OCI-LY7 (cell line): ENCODE measurements around the gene DENND1A. TPM values are rescaled to one million over a fixed set of nuclear protein-coding genes. Genes with fewer than 3 reads are reported as not detected.

Experiments used
- BruUV-seq: library from RNA; stranded (reverse); fragments of 400-500 nt; replicated peaks from 2 replicates; lab custom pipeline; 2021; lab: Mats Ljungman, UMichigan
- CTCF ChIA-PET: fragments of 300-600 bp; sonication (Branson Sonifier 250); formaldehyde crosslinking; loops from one replicate; lab custom pipeline; 2022; ENCODE audit warnings: antibody characterized with exemption; ENCODE audit not compliant: unreplicated experiment; lab: Charles Lee
- POLR2A ChIA-PET: fragments of 300-600 bp; sonication (Branson Sonifier 250); formaldehyde crosslinking; loops from one replicate; lab custom pipeline; 2022; ENCODE audit warnings: antibody characterized with exemption; lab: Charles Lee
- DNase-seq: peaks from one replicate; pipeline ENCODE4 v3.0.0-alpha.2; 2015; ENCODE audit warnings: low spot score
- H2AFZ ChIP-seq: fragments of 200-600 bp; sonication (generic), shearing (Covaris generic); 2 replicates; pipeline ENCODE4 v1.6.1; 2014; ENCODE audit warnings: mild to moderate bottlenecking, antibody characterized with exemption, low read length, moderate library complexity
- H3K27ac ChIP-seq: fragments of 200-600 bp; sonication (generic); 2 replicates; pipeline ENCODE4 v1.5.1; 2014; ENCODE audit warnings: mixed run types, low read depth, mild to moderate bottlenecking, moderate library complexity, low read length, inconsistent platforms; ENCODE audit not compliant: poor library complexity, severe bottlenecking
- H3K36me3 ChIP-seq: fragments of 200-600 bp; sonication (generic); 2 replicates; pipeline ENCODE4 v1.6.1; 2014; ENCODE audit warnings: mild to moderate bottlenecking, antibody characterized with exemption, low read length, moderate library complexity, mixed read lengths; ENCODE audit not compliant: insufficient read depth
- H3K4me1 ChIP-seq: fragments of 200-600 bp; sonication (generic); 2 replicates; pipeline ENCODE4 v1.5.1; 2014; ENCODE audit warnings: mild to moderate bottlenecking, low read length; ENCODE audit not compliant: insufficient read depth, poor library complexity, severe bottlenecking
- H3K4me2 ChIP-seq: fragments of 200-600 bp; sonication (generic); 2 replicates; pipeline ENCODE4 v1.6.1; 2014; ENCODE audit warnings: mild to moderate bottlenecking, low read length
- H3K4me3 ChIP-seq: fragments of 200-600 bp; sonication (generic); 2 replicates; pipeline ENCODE4 v1.5.1; 2014; ENCODE audit warnings: mild to moderate bottlenecking, low read depth, low read length; ENCODE audit not compliant: poor library complexity, severe bottlenecking
- H3K79me2 ChIP-seq: fragments of 200-600 bp; sonication (generic); 2 replicates; pipeline ENCODE4 v1.6.1; 2016; ENCODE audit warnings: low read depth, mild to moderate bottlenecking, low read length, moderate library complexity, mixed read lengths; ENCODE audit not compliant: insufficient read depth
- H3K9me2 ChIP-seq: fragments of 200-600 bp; sonication (generic); 2 replicates; pipeline ENCODE4 v1.6.1; 2016; ENCODE audit warnings: mild to moderate bottlenecking, low read length, mixed read lengths; ENCODE audit not compliant: insufficient read depth
- H3K9me3 ChIP-seq: fragments of 200-600 bp; sonication (generic); 2 replicates; pipeline ENCODE4 v1.6.1; 2014; ENCODE audit warnings: mild to moderate bottlenecking, mixed run types, low read length, mixed read lengths
- H4K20me1 ChIP-seq: fragments of 200-600 bp; sonication (generic); 2 replicates; pipeline ENCODE4 v1.6.1; 2014; ENCODE audit warnings: mild to moderate bottlenecking, antibody characterized with exemption, low read length, moderate library complexity, mixed read lengths; ENCODE audit not compliant: insufficient read depth
- CTCF ChIP-seq: fragments of 200-600 bp; sonication (generic); conservative IDR thresholded peaks from 2 replicates; pipeline ENCODE4 v1.5.1; 2014; ENCODE audit warnings: mild to moderate bottlenecking, antibody characterized with exemption, low read length, moderate library complexity, mixed read lengths
- EZH2phosphoT487 ChIP-seq: fragments of 200-600 bp; sonication (generic); IDR thresholded peaks from 2 replicates; pipeline ENCODE4 v1.6.1; 2018; ENCODE audit warnings: low read depth, borderline replicate concordance, mild to moderate bottlenecking, mixed run types, antibody characterized with exemption, low read length, moderate library complexity, mixed read lengths
- intact Hi-C: fragments of 100-400 bp; cut with micrococcal nuclease; formaldehyde crosslinking; loops from one replicate; pipeline ENCODE4 v1.10.0; 2022; ENCODE audit not compliant: unreplicated experiment
- total RNA-seq, 2 experiments: library from RNA; depleted of rRNA in 1 of 2; stranded (reverse); fragments of >200 nt in 1 of 2; shearing (Covaris generic) in 1 of 2; gene quantifications; 2 replicates each; pipeline ENCODE4 v1.2.3, GENCODE V29; 2014 to 2022

The DENND1A gene
- total RNA-seq, 2 experiments from 2014 or later, result 17.9 to 36.3 TPM

GRCh38 chr9:123741214-123741613 is 188.7 kb downstream of the DENND1A start:
- no TSS peak for BruUV-seq
- no peaks in the 10 kb centered on the region for H3K4me1 ChIP-seq
- no peak overlapping the region for H3K4me2 ChIP-seq
- H3K27ac ChIP-seq, result no peak overlapping the region
- H3K79me2 ChIP-seq, result no peaks in the 10 kb centered on the region
- no peak overlapping the region for H3K4me3 ChIP-seq
- H4K20me1 ChIP-seq, result no peaks in the 10 kb centered on the region
- no peaks in the 10 kb centered on the region for H3K36me3 ChIP-seq
- DNase-seq, result no peak
- H3K9me2 ChIP-seq, result no peaks in the 10 kb centered on the region
- CTCF ChIA-PET, result no interaction called here
- H3K9me3 ChIP-seq, result no peaks in the 10 kb centered on the region
- no peak for TF ChIP-seq CTCF
- TF ChIP-seq EZH2phosphoT487, result no peak
- POLR2A ChIA-PET, result interaction anchor here (0.6 kb wide), 1 partner anchor 46 kb away, joined by 3 read pairs; no protein-coding TSS in a partner anchor
- no peak overlapping the region for H2AFZ ChIP-seq
- intact Hi-C loops, result no loop called here

- no TSS peak for BruUV-seq
- no peak for DNase-seq
- H3K27ac ChIP-seq, result no peak overlapping the region
Measured at GRCh38 chr9:123739902-123740301, 190.0 kb downstream of the DENND1A start.

More at GRCh38 chr9:123739902-123740301, 190.0 kb downstream of the DENND1A start:
- no peaks in the 10 kb centered on the region for H3K4me1 ChIP-seq
- ChIA-PET POLR2A (interaction anchor here (0.6 kb wide), 1 partner anchor 308 kb away, joined by 4 read pairs; no protein-coding TSS in a partner anchor), CTCF (no interaction called here)
- H4K20me1 ChIP-seq, result no peaks in the 10 kb centered on the region
- H3K9me3 ChIP-seq, result no peaks in the 10 kb centered on the region
- H2AFZ ChIP-seq, result no peak overlapping the region
- no peaks in the 10 kb centered on the region for H3K79me2 ChIP-seq
- H3K36me3 ChIP-seq, result no peaks in the 10 kb centered on the region
- H3K4me2 ChIP-seq, result no peak overlapping the region
- no peak overlapping the region for H3K4me3 ChIP-seq
- no peaks in the 10 kb centered on the region for H3K9me2 ChIP-seq
- intact Hi-C loops, result no loop called here
- TF ChIP-seq CTCF (no peak), EZH2phosphoT487 (no peak)
